HG03439 (cell line): Measurements from ENCODE around the gene MYOM1.

Experiments used
- ATAC-seq: cut with Tn5 transposase; IDR thresholded peaks from one replicate; pipeline ENCODE4 v1.9.1; 2021; ENCODE audit warnings: mild to moderate bottlenecking, moderate library complexity; ENCODE audit not compliant: unreplicated experiment

The MYOM1 gene

DNA sequence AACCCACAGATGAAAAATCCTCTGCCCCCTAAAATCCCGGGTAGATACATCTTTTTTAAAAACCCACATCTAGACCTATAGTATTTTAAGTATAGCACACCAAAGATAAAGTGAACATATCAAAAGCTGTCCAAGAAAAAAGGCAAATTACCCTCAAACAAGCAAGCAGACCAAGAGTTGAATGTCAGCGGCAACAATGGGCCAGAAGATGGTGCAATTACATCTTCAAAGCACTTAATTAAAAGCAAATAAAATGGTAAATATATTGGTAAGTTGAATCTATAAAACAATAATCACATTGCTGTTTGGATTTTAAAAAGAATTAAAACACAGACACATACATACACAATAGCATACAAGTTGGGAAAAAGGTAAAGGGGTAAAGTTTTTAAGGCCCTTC, 98.5 kb downstream of the MYOM1 start:
- ATAC-seq = no peak

DNA sequence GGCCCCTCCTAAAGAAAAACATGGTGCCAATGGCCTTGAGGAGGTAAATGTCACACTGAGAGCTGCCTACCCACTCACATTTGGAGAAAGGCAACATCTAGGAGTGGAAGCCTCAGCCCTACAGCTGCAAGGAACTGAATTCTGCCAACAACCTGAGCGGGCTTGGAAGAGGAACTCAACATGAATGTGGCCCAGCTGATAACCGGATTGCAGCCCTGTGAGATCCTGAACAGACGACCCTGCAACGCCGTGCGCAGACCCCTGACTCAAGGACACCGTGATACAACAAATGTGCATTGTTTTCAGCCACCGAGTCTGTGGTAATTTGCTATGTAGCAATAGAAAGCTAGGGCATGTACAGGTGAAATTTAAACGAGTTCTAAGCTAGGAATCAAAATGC, 99.4 kb downstream of the MYOM1 start:
- ATAC-seq = no peak

DNA sequence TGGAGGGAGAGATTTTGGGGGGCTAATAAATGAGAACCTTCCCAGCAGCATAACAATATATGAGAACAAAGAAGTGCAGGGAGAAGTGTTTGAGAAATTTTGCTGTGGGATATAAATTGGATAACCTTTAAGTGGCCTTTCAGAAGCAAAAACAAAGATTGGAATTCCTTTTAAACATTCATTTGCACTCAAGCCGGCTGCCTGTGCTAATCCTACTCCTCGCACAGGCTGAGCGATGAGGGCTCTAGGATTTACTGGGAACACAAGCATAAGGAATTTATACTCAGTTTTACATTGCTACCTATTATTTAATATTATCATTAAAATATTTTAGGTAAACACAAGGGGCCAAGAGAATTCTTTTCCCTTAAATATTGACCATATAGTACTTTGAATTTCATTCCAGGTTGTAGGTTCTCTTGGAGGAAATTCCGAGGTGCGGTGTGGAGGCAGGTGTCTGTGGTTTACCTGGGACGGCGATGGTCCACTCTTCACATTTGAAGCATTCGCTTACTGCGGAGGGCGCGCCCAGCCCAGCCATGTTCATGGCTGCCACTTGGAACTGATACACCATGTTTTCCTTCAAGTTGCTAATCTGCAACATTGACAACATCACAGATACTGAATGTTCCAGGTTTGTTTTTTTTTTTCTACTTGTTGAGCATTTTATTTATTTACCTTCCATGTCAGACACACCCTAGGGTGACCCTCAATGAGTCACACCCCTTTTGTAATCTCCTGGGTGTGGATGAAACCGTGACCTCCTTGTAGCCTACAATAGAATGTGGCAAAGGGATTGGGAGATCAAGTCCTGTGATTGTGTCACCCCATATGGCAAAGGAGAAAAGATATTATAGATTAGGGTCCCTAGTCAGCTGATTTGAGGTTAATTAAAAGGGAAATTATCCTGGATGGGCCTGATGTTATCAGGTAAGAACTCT, 100.1 kb downstream of the MYOM1 start:
- ATAC-seq = no peak

GRCh38 chr18:3118195-3119010, 101.4 kb downstream of the MYOM1 start:
- no peak for ATAC-seq

GRCh38 chr18:3117493-3118192, 102.1 kb downstream of the MYOM1 start:
- no peak for ATAC-seq

GRCh38 chr18:3115447-3116030, 104.2 kb downstream of the MYOM1 start:
- ATAC-seq = no peak

DNA sequence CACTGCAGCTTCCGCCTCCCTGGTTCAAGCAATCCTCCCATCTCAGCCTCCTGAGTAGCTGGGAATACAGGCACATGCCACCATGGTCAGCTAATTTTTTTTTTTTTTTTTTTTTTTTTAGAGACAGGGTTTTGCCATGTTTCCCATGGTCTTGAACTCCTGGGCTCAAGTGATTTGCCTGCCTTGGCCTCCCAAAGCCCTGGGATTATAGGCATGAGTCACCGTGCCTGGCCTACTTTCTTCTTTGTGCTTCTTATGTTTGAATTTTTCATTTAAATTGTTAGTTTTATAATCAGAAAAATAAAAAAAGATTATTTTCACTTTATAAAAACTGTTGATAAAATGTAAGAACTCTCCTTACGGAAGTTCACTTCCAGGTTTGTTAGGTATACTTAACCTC, 105.3 kb downstream of the MYOM1 start:
- no peak for ATAC-seq

- no peak for ATAC-seq
Measured at GRCh38 chr18:3114026-3114425, 105.7 kb downstream of the MYOM1 start.

- no peak for ATAC-seq
Measured at GRCh38 chr18:3111523-3112240, 108.1 kb downstream of the MYOM1 start.

- ATAC-seq = no peak
Measured at GRCh38 chr18:3110034-3110752, 109.6 kb downstream of the MYOM1 start.

- no peak for ATAC-seq
Measured at GRCh38 chr18:3107740-3108151, 112.0 kb downstream of the MYOM1 start.

GRCh38 chr18:3104190-3105054, 115.3 kb downstream of the MYOM1 start:
- ATAC-seq = no peak

GRCh38 chr18:3103576-3103975, 116.2 kb downstream of the MYOM1 start:
- ATAC-seq = no peak

DNA sequence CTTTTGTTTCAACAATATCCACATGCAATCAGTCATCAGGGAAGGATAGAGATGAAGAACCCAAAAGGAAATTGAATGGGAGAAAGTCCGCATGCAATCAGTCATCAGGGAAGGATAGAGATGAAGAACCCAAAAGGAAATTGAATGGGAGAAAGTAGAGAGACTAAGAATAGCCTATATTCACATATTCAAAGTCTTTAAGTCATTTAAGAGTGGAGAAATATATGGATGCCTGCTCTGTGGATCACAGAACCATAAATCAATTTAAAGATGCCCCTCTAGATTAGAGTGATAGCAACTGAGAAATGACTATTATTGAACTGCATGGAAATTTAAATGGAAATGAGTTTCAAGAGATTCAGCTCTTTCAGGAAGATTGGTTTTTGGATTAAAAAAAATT, 116.8 kb downstream of the MYOM1 start:
- no peak for ATAC-seq

DNA sequence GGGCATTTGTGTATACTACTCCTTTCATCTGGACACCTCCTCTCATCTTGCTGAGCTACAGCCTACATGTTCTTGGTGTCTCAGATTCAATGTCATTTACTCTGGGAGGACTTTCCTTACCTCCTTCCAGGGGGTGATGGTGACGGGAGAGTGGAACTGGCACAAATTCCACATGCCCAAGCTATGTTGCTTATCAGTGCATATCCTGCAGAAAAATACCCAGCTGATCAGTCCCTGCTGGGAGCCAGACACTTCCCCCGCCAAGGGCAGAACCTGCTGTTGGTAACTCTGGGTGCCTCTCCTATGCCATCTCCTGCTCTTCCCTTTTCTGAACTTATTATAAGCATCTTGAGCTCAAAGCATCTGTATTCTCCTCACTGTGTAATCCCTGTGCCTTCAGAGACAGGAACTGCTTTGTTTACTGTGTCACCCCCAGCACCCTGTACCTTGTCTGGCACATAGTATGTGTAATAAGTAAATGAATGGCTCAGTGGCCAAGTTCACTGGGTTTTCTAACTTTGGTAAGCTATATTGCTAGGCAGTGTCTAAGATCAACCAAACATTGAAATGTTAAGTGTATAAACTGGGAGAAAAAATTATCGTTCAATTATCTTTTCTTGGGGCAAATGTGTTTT, 119.2 kb downstream of the MYOM1 start:
- ATAC-seq = no peak

- ATAC-seq = no peak
Measured at GRCh38 chr18:3099327-3099726, 120.4 kb downstream of the MYOM1 start.

DNA sequence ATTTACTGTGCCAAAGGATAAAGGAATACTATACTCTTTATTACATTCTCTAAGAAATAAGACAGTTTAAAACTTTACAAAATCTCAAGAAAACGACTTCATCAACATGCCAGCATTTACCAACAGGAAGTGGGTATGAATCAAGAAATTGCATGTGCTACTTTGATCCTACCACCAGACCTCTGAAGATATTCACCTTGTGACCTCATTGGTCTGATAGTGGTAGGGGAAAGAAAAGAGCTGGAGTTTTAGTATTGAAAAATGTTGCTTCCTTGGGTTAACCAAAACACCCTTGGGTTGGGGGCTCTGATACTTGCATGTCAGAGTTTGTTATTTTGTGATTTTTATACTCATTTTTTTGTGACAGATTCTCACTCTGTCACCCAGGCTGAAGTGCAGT, 122.7 kb downstream of the MYOM1 start:
- no peak for ATAC-seq

DNA sequence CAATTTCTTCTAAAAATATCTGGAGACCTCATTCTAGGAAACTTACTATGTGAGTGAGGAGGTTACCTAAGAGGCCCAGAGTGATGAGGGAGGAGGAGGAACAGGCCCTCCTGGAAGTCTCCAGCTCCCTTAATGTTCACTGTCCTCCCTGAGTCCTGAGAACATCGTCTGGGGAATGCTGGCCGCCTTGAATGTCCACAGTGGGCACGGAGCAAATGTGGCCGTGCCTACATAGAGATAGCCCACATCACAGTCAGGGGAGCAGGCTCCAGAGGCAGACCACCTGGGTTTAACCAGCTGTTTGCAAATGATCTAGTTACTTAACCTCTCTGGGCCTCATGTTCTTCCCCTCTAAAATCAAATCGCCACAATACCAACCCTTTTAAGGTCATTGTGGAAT, 123.8 kb downstream of the MYOM1 start:
- ATAC-seq = no peak
